ENCODE measurements around the gene MTMR3.

The MTMR3 gene

DNA sequence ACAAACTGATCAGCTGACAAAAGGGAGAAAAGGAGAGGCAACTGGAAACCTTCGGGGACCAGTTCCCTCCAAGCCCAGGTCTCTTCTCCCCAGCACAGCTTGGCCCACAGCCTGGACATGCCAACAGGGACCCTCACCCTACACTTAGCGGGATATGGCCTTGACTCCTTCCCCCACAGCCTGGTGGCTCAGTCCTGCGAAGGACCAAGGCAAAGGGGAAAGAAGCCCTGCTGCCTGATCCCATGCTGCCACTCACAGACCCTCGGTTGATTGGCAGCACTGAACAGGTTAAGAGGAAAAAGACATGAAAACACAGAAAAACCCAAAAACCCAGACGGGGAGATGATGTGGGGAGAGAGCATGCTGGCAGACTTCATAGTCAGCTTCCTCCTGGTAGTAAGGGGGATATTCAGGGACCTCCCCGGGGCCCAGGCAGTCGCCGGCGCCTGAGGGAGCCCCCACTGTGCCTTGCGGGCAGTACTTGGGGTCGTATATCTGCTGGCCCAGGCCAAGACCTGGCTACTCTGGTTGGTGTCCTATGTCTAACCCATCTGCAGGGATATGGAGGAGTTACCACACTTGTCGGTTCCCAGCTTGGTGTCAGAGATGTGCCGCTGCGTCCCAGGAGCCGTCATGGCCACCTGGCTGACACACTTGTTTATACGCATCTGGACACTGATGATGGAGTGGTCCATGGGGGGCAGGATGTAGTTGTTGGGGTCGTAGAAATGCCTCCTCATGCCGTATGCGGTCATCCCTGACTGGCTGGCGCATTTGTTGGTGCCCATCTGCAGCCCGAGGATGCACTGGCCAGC lies 163.1 kb downstream of the MTMR3 start:
- H3K36me3 Mint-ChIP-seq (ENCODE audit: low read depth) = no peaks in the 10 kb centered on the region
- TF ChIP-seq, protein P1, sequence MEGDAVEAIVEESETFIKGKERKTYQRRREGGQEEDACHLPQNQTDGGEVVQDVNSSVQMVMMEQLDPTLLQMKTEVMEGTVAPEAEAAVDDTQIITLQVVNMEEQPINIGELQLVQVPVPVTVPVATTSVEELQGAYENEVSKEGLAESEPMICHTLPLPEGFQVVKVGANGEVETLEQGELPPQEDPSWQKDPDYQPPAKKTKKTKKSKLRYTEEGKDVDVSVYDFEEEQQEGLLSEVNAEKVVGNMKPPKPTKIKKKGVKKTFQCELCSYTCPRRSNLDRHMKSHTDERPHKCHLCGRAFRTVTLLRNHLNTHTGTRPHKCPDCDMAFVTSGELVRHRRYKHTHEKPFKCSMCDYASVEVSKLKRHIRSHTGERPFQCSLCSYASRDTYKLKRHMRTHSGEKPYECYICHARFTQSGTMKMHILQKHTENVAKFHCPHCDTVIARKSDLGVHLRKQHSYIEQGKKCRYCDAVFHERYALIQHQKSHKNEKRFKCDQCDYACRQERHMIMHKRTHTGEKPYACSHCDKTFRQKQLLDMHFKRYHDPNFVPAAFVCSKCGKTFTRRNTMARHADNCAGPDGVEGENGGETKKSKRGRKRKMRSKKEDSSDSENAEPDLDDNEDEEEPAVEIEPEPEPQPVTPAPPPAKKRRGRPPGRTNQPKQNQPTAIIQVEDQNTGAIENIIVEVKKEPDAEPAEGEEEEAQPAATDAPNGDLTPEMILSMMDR (IDR thresholded peaks at IDR 0.05; ENCODE audit: unreplicated experiment in 3 of 3) = no peak
- H3K27me3 Mint-ChIP-seq (ENCODE audit: low read depth) = no peaks in the 10 kb centered on the region
- H3K9me3 Mint-ChIP-seq = no peaks in the 10 kb centered on the region
- peaks cover 24% of the 10 kb centered on the region for H3K4me1 Mint-ChIP-seq
- H3K4me3 Mint-ChIP-seq = no peak overlapping the region
- H3K27ac Mint-ChIP-seq = no peak overlapping the region

DNA sequence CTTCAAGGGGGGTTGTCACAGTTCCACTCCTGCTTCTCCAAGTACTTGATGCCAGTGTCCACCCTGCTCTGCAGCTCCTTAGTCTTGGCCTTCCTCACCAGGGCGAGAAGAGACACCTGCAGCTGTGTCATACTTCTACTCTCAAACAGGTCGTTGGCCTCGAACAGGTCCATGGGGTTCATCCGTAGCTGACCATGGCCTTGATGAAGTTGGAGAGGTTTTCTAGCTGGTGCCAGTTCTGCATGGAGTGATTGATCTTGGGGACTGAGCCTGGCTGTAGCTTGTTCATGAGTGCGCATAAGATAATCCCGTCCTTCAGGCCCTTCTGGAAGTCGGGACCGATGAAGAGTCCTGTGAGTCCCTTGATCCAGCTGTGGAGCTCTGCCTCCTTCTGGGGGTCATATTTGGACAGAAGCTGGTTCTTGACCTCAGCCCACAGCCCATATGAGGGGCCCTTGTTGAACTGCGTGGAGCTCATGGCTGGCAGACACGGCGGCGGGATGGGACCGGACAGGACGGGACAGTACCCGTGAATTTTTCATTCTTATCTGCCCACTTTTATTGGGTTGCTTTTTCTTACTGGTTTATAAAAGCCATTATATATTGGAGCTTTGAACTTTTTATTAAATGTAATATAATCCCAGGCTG lies 163.9 kb downstream of the MTMR3 start:
- no peaks in the 10 kb centered on the region for H3K27me3 Mint-ChIP-seq (ENCODE audit: low read depth)
- TF ChIP-seq, protein P1 (IDR thresholded peaks at IDR 0.05; ENCODE audit: unreplicated experiment in 3 of 3) = no peak
- peaks cover 24% of the 10 kb centered on the region for H3K4me1 Mint-ChIP-seq
- no peak overlapping the region for H3K4me3 Mint-ChIP-seq
- H3K27ac Mint-ChIP-seq = no peak overlapping the region
- no peaks in the 10 kb centered on the region for H3K36me3 Mint-ChIP-seq (ENCODE audit: low read depth)
- H3K9me3 Mint-ChIP-seq = no peaks in the 10 kb centered on the region

DNA sequence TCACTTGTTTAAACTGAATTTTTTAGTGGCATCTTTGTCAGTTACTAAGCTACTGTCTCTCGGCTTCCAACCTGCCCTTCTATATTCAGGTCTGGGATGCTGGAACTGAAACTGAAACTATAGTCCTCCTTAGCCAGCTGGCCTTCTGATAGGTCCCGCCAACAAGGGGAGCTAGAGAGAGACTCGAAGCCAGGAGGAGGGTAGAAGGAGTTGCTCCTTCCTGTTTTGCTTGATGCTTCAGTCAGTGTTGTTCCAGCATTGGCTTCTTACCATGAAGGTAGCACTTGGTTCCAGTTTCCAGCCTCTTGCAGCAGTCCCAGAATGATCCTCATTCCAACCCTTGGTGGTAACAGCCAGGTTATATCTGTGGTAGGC lies 164.4 kb downstream of the MTMR3 start:
- Mint-ChIP-seq H3K4me1 (peaks cover 24% of the 10 kb centered on the region), H3K9me3 (no peaks in the 10 kb centered on the region), H3K36me3 (ENCODE audit: low read depth) (no peaks in the 10 kb centered on the region), H3K27ac (no peak overlapping the region), H3K27me3 (ENCODE audit: low read depth) (no peaks in the 10 kb centered on the region), H3K4me3 (no peak overlapping the region)
- TF ChIP-seq, protein P1 (IDR thresholded peaks at IDR 0.05; ENCODE audit: unreplicated experiment in 3 of 3) = no peak

DNA sequence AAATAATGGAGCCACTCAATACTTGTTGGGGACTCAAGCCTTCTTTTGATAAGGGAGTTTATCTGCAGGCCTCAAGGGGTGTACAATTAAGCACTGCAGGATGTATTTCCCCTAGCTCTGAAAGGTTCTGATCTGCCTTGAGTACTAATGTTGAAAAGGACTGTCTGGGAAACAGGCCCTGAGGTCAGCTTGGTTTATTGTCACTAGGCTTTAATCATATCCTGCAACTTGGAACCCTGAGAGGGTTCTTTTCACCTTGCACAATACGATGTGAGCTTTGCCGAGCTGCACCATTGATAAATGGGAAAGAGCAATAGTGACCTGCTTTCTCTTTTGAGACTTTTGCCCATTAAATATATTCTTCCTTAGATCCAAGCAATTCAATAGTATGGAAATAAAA lies 165.7 kb downstream of the MTMR3 start:
- peaks cover 14% of the 10 kb centered on the region for H3K4me1 Mint-ChIP-seq
- no peak overlapping the region for H3K27ac Mint-ChIP-seq
- TF ChIP-seq, protein P1 (IDR thresholded peaks at IDR 0.05; ENCODE audit: unreplicated experiment in 3 of 3) = no peak

DNA sequence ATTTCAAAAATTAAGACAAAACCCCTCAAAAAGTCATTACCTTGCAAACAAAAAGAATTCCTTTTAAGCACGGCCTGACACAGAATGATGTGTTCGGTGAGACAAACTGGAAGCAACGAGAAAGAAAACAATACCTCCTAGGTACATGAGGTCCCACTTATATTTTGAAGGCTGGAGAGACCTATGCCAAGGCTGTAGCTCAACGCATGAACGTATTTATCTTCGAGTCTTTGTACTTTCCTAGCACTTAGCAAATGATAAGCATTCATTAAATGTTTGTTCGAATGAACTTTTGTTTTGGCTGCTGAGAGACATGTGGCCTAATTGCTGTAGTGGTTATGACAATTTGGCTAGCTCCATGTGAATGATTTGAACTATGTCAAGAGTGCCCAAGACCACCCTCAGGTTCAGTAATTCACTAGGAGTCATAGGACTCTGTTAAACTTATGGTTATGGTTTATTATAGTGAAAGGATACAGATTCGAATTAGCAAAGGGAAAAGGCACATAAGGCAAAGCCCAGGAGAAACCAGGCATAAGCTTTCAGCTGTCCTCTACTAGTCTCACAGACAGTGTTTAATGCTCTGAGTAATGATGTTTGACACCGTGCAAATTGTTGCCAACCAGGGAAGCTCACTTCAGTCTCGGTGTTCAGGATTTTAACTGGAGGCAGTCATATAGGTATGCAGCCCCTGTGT lies 171.2 kb downstream of the MTMR3 start:
- Mint-ChIP-seq H3K4me3 (no peak overlapping the region), H3K27me3 (ENCODE audit: low read depth) (no peaks in the 10 kb centered on the region), H3K4me1 (peaks cover 7% of the 10 kb centered on the region), H3K9me3 (peaks cover 14% of the 10 kb centered on the region), H3K27ac (no peak overlapping the region), H3K36me3 (ENCODE audit: low read depth) (peaks cover 7% of the 10 kb centered on the region)
- TF ChIP-seq, protein P1 (IDR thresholded peaks at IDR 0.05; ENCODE audit: unreplicated experiment in 3 of 3) = no peak

More for the DNA sequence above, 165.7 kb downstream of the MTMR3 start:
- H3K9me3 Mint-ChIP-seq = no peaks in the 10 kb centered on the region
- no peak overlapping the region for H3K4me3 Mint-ChIP-seq
- H3K36me3 Mint-ChIP-seq (ENCODE audit: low read depth) = no peaks in the 10 kb centered on the region
- H3K27me3 Mint-ChIP-seq (ENCODE audit: low read depth) = no peaks in the 10 kb centered on the region
